ENCODE data around the gene TRIM71.
A peak's percentile ranks its signal among the peaks of the same experiment; 100 is the strongest.

DNA sequence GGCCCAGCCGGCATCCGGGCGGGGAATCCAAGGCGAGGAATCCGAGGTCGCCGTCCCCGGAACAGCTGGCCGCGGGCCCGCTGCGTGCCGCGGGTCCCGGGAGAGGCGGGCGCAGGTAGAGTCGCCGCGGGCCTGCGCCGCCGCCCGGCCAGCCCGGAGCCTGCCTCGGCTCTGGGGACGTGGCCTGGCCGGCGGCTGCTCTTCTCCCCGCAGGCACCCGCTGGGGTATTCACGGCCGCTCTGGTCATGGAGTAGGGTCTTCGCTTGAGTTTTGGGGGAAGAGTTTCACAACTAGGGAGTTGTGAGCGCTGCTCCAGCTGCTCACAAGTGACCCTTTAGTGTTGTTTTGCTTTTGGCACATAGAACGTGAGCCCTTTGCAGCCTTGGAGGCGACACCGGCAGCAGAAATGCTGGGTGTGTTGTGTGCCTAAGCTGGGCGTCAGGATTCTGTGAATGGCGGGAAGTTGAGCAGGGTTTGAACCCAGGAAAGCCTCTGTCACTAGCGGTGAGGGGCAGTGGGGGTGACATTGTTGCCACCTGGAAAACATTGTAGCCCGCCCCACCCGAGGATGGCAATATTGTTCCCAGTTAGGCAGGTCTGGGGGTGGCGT, 4.0 kb downstream of the TRIM71 start:
- TF ChIP-seq, protein P1, sequence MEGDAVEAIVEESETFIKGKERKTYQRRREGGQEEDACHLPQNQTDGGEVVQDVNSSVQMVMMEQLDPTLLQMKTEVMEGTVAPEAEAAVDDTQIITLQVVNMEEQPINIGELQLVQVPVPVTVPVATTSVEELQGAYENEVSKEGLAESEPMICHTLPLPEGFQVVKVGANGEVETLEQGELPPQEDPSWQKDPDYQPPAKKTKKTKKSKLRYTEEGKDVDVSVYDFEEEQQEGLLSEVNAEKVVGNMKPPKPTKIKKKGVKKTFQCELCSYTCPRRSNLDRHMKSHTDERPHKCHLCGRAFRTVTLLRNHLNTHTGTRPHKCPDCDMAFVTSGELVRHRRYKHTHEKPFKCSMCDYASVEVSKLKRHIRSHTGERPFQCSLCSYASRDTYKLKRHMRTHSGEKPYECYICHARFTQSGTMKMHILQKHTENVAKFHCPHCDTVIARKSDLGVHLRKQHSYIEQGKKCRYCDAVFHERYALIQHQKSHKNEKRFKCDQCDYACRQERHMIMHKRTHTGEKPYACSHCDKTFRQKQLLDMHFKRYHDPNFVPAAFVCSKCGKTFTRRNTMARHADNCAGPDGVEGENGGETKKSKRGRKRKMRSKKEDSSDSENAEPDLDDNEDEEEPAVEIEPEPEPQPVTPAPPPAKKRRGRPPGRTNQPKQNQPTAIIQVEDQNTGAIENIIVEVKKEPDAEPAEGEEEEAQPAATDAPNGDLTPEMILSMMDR (IDR thresholded peaks at IDR 0.05) = peak; percentile 16
- TF ChIP-seq EZH2 (IDR thresholded peaks at IDR 0.05) = no peak
